Astrocyte (in vitro differentiated cells and primary cell): ENCODE results near the gene ZP2. TPM values are rescaled to one million over a fixed set of nuclear protein-coding genes. Genes with fewer than 3 reads are reported as not detected.

Experiments used
- DNase-seq: peaks from one replicate; pipeline ENCODE4 v3.0.0-alpha.2; 2010; ENCODE audit warnings: low read depth
- FAIRE-seq: peaks from 2 replicates; lab custom pipeline; 2011; peaks lifted over from hg19 to GRCh38; lab: Jason Lieb, UNC
- H2AFZ ChIP-seq: 2 replicates; pipeline ENCODE4 v1.6.0; 2012; ENCODE audit warnings: low read depth, low read length, inconsistent platforms
- H3K27ac ChIP-seq: 2 replicates; pipeline ENCODE4 v1.5.1; 2011; ENCODE audit warnings: low read depth, low read length, inconsistent platforms
- H3K27me3 ChIP-seq: 2 replicates; pipeline ENCODE4 v1.6.0; 2011; ENCODE audit warnings: low read length, inconsistent platforms; ENCODE audit not compliant: insufficient read depth
- H3K36me3 ChIP-seq: 2 replicates; pipeline ENCODE4 v1.5.1; 2011; ENCODE audit warnings: low read length, inconsistent platforms; ENCODE audit not compliant: insufficient read depth
- H3K4me1 ChIP-seq: 2 replicates; pipeline ENCODE4 v1.5.1; 2011; ENCODE audit warnings: low read length, inconsistent platforms; ENCODE audit not compliant: insufficient read depth
- H3K4me2 ChIP-seq: 2 replicates; pipeline ENCODE4 v1.6.0; 2012; ENCODE audit warnings: low read length, inconsistent platforms
- H3K4me3 ChIP-seq: 2 replicates; pipeline ENCODE4 v1.5.1; 2011; ENCODE audit warnings: low read depth, mild to moderate bottlenecking, low read length, inconsistent platforms; ENCODE audit not compliant: insufficient read depth
- H3K79me2 ChIP-seq: 2 replicates; pipeline ENCODE4 v1.6.0; 2012; ENCODE audit warnings: mild to moderate bottlenecking, low read length, inconsistent platforms; ENCODE audit not compliant: insufficient read depth
- H3K9ac ChIP-seq: 2 replicates; pipeline ENCODE4 v1.6.0; 2012; ENCODE audit warnings: mild to moderate bottlenecking, low read length, inconsistent platforms
- H3K9me3 ChIP-seq: 2 replicates; pipeline ENCODE4 v1.5.1; 2012; ENCODE audit warnings: low read depth, mild to moderate bottlenecking, low read length, inconsistent platforms; ENCODE audit not compliant: insufficient read depth
- H4K20me1 ChIP-seq: 2 replicates; pipeline ENCODE4 v1.6.0; 2012; ENCODE audit warnings: low read length, inconsistent platforms; ENCODE audit not compliant: insufficient read depth
- H3K27ac Mint-ChIP-seq: one replicate; pipeline ENCODE4 v1.8.0; 2021; ENCODE audit warnings: mild to moderate bottlenecking, mixed read lengths; ENCODE audit not compliant: unreplicated experiment
- H3K27me3 Mint-ChIP-seq: one replicate; pipeline ENCODE4 v1.8.0; 2021; ENCODE audit warnings: low read depth, mixed read lengths; ENCODE audit not compliant: unreplicated experiment
- H3K36me3 Mint-ChIP-seq: one replicate; pipeline ENCODE4 v1.8.0; 2021; ENCODE audit warnings: low read depth, mixed read lengths; ENCODE audit not compliant: unreplicated experiment
- H3K4me1 Mint-ChIP-seq: one replicate; pipeline ENCODE4 v1.8.0; 2021; ENCODE audit warnings: low read depth, mixed read lengths; ENCODE audit not compliant: unreplicated experiment
- H3K4me3 Mint-ChIP-seq: one replicate; pipeline ENCODE4 v1.8.0; 2021; ENCODE audit warnings: mild to moderate bottlenecking, moderate library complexity, mixed read lengths; ENCODE audit not compliant: unreplicated experiment
- H3K9me3 Mint-ChIP-seq: one replicate; pipeline ENCODE4 v1.8.0; 2021; ENCODE audit warnings: mild to moderate bottlenecking, mixed read lengths; ENCODE audit not compliant: unreplicated experiment
- EZH2 ChIP-seq: IDR thresholded peaks from 2 replicates; pipeline ENCODE4 v1.6.1; 2012; ENCODE audit warnings: mild to moderate bottlenecking, low read length, inconsistent platforms; ENCODE audit not compliant: insufficient read depth
- total RNA-seq: library from RNA; stranded (reverse); gene quantifications from 2 replicates; pipeline ENCODE4 v1.2.1, GENCODE V29; 2021
- TF ChIP-seq, protein P1 (sequence below): IDR thresholded peaks from 2 replicates; pipeline ENCODE4 v1.5.1; 2011; ENCODE audit warnings: low read depth, mild to moderate bottlenecking, inconsistent platforms, low read length, moderate library complexity; ENCODE audit not compliant: insufficient read depth

ZP2 gene
- total RNA-seq, 1 donor from 2014 or later: not detected

DNA sequence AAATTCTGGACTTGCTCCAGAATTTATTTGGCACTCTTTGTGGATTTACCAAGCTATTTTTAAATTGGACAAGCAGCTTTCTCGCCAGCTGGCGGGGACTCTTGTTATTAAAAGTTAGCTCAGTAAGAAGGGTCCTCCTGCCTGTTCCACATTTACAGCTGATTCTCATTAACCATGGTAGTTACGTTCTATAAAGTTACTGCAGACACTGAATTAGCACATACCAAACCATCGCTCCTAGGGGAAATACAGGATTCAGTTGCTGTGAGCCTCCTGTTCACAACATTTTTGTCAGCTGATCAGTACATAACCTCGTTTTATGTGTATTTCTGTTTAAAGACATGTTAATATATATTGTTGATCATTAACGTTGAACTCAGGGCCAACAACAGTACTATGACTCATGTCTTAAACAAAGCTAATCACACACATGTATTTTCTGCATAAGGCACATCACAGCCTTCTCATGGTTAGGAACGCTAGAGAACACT, 48.7 kb downstream of the ZP2 start:
- Histone ChIP-seq H3K27me3 (no peaks in the 10 kb centered on the region), H3K9me3 (no peaks in the 10 kb centered on the region), H3K9ac (no peak overlapping the region), H4K20me1 (peaks cover 9% of the 10 kb centered on the region), H3K4me1 (peaks cover 12% of the 10 kb centered on the region), H2AFZ (no peak overlapping the region), H3K4me2 (no peak overlapping the region), H3K36me3 (no peaks in the 10 kb centered on the region), H3K79me2 (no peaks in the 10 kb centered on the region), H3K4me3 (no peak overlapping the region), H3K27ac (no peak overlapping the region)
- peaks cover 7% of the 10 kb centered on the region for H3K4me1 Mint-ChIP-seq
- peaks cover 21% of the 10 kb centered on the region for H3K36me3 Mint-ChIP-seq
- no peak for FAIRE-seq
- H3K4me3 Mint-ChIP-seq: no peak overlapping the region
- no peak overlapping the region for H3K27ac Mint-ChIP-seq
- no peak for DNase-seq
- H3K9me3 Mint-ChIP-seq: no peaks in the 10 kb centered on the region
- TF ChIP-seq, protein P1, sequence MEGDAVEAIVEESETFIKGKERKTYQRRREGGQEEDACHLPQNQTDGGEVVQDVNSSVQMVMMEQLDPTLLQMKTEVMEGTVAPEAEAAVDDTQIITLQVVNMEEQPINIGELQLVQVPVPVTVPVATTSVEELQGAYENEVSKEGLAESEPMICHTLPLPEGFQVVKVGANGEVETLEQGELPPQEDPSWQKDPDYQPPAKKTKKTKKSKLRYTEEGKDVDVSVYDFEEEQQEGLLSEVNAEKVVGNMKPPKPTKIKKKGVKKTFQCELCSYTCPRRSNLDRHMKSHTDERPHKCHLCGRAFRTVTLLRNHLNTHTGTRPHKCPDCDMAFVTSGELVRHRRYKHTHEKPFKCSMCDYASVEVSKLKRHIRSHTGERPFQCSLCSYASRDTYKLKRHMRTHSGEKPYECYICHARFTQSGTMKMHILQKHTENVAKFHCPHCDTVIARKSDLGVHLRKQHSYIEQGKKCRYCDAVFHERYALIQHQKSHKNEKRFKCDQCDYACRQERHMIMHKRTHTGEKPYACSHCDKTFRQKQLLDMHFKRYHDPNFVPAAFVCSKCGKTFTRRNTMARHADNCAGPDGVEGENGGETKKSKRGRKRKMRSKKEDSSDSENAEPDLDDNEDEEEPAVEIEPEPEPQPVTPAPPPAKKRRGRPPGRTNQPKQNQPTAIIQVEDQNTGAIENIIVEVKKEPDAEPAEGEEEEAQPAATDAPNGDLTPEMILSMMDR: no peak
- no peak for TF ChIP-seq EZH2
- H3K27me3 Mint-ChIP-seq: no peaks in the 10 kb centered on the region

DNA sequence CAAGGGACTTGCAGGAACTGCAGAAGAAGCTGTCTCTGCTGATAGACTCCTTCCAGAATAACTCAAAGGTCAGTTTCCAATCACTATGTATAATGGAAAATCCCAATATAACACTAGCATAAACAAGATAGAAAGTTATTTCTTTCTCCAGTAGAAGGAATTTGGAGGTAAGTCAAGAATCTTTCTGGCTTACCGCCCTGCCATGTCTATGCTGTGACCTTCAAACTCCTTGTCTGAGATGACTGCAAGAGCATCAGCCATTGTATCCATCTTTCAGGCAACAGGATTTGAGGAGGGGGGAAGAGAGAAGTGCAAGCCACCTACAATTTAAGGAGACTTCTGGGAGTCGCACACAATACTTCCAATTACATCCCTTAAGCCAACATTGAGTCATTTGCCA, 50.2 kb downstream of the ZP2 start:
- Histone ChIP-seq H3K9ac (no peak overlapping the region), H3K4me3 (no peak overlapping the region), H4K20me1 (no peaks in the 10 kb centered on the region), H3K4me1 (peaks cover 9% of the 10 kb centered on the region), H3K4me2 (no peak overlapping the region), H3K27ac (no peak overlapping the region), H2AFZ (no peak overlapping the region), H3K79me2 (no peaks in the 10 kb centered on the region), H3K9me3 (no peaks in the 10 kb centered on the region), H3K36me3 (no peaks in the 10 kb centered on the region), H3K27me3 (no peaks in the 10 kb centered on the region)
- H3K9me3 Mint-ChIP-seq: no peaks in the 10 kb centered on the region
- H3K36me3 Mint-ChIP-seq: peaks cover 16% of the 10 kb centered on the region
- no peak for FAIRE-seq
- no peak overlapping the region for H3K4me3 Mint-ChIP-seq
- no peak overlapping the region for H3K27ac Mint-ChIP-seq
- peaks cover 3% of the 10 kb centered on the region for H3K4me1 Mint-ChIP-seq
- DNase-seq: no peak
- H3K27me3 Mint-ChIP-seq: no peaks in the 10 kb centered on the region
- TF ChIP-seq, protein P1: no peak
- TF ChIP-seq EZH2: no peak

DNA sequence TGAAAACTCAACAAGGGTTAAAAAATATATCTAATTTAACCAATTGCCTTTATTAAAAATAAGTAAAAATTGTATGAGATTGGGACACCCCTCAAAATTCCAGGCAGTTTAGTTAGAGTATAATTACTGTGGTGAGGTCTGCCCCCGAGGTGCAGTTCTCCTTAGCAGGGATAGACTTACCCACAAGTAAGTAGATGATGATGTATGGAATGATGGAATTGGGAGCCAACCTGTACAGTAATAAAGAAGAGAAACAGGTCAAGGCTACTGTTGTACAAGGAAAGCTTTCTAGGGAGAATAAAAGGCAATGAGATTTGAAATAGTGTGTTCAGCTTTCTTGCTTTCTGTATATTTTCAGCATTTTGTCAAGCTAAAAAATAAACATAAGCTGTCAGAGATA, 51.1 kb downstream of the ZP2 start:
- Histone ChIP-seq H4K20me1 (no peaks in the 10 kb centered on the region), H3K79me2 (no peaks in the 10 kb centered on the region), H3K4me2 (no peak overlapping the region), H3K9me3 (no peaks in the 10 kb centered on the region), H2AFZ (no peak overlapping the region), H3K4me3 (no peak overlapping the region), H3K27ac (no peak overlapping the region), H3K4me1 (peaks cover 9% of the 10 kb centered on the region), H3K9ac (no peak overlapping the region), H3K27me3 (no peaks in the 10 kb centered on the region), H3K36me3 (no peaks in the 10 kb centered on the region)
- no peaks in the 10 kb centered on the region for H3K27me3 Mint-ChIP-seq
- no peak overlapping the region for H3K27ac Mint-ChIP-seq
- DNase-seq (no peak), FAIRE-seq (no peak)
- H3K36me3 Mint-ChIP-seq: peaks cover 15% of the 10 kb centered on the region
- H3K9me3 Mint-ChIP-seq: no peaks in the 10 kb centered on the region
- H3K4me3 Mint-ChIP-seq: peak overlapping the region; percentile 96
- peaks cover 3% of the 10 kb centered on the region for H3K4me1 Mint-ChIP-seq
- TF ChIP-seq, protein P1: no peak
